OCI-M1 (cell line): ENCODE measurements around the gene SLC2A13.

Experiments used
- DNase-seq: peaks from one replicate; lab custom pipeline; 2025; lab: John Stamatoyannopoulos, UW

The SLC2A13 gene

DNA sequence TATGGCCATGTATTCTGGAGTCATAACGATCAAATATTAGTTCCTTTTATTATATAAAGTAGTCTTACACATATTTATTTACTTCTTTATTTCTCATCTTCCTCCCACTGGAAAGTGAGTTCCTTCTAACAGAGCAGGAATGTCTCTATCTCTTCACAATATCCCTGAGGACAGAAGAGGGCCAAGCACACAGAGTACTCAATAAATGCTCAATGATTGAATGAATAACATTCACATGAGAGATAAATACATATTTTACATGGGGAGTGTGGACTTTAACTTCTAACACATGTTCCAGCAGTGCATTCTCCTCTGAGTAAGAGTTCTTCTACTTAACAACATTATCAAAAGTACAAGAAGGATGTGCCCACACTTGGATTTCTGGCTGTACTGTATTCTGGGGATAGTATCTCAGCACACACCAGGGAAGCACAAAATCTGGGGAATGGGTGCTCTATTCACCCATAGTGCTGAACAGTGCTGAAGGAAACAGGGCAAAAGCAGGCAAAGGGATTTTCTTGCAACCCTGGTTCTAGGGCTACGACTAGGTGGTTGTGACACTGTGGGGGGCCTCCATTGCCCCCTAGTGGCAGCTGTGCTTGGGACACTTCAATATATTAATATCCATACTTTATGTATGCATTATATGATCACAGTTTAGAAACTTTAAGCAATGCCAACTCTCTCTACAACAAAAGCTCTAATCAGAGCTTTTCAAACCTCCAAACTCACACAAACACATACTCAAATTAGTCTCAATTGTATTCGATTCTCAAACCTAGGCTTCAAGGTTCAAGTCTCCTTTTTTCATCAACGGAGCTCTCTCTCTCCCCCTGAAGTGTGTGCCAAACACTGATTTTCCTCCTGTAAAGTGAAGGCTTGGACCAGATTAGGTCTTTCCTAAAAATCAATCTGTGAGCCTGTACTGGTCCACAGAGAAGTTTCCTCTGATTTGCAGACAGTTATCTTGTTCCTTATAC lies 115.5 kb downstream of the SLC2A13 start:
- peak; percentile 71 for DNase-seq

DNA sequence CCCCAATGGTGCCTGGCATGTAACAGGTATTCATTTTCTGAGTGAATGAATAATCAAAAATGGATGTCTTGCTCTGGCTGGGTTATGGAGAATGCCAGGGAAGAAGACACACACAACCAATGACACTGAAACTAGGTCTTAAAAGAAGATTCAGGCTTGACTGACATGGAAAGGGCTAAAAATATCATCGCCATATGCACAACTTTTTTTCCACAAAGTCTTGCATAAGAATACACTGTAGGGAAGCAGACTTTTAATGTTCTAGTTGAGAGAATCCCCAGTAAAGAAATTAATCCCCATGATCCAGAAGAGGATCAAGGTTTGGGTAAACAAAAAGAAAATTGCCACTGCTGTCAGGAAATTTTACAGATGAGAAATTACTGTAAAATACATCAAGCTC lies 116.4 kb downstream of the SLC2A13 start:
- DNase-seq, result no peak

DNA sequence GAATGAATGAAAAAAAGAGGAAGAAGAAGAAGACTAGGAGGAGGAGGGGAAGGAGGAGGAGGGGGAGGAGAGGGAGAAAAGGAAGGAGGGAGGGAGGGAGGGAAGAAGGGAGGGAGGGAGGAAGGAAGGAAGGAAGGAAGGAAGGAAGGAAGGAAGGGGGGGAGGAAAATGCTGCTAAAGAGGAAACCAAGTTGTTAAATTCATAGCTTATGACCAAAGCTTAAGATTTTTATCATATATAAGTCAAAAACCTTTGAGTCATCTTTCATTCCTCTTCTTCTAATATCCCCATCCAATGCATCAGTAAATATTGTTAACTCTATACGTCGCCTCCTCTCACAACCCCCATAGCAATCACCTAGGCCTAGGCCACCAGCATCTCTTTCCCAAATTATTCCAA lies 117.3 kb downstream of the SLC2A13 start:
- no peak for DNase-seq

DNA sequence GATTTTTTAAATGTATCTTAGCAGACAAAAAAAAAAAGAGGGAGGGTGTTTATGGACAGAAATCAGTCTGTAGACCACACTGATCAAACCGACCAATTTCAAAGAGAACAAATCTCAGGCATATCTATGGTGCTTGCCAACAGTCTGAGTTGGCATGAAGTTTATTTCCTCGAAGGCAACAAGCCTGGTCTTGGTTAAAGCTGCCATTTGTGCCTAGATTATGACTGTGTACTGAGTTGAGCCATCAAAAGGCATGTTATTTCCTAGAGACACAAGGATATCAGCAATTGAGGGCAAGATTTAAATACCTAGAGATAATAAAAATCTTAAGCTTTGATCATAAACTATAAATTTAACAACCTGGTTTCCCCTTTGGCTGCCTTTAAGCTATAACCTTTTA lies 119.2 kb downstream of the SLC2A13 start:
- no peak for DNase-seq

DNA sequence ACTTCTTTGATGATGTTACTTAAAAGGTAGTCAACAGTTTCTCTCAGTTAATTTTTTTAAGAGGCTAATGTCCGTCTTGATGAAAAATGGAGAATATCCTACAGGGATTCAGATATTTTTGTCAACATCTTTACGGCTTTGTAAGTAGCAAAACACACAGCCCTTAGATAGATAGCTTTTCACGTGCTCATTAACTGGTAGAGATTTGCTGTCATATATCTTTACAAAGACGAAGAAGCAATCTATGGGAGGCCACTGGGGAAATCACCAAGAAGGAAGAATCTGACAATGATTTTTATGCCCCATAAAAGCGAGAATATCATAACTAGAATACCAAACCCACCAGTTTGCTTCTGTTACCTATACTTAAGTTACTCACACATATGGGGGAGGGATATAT lies 121.2 kb downstream of the SLC2A13 start:
- DNase-seq, result no peak

DNA sequence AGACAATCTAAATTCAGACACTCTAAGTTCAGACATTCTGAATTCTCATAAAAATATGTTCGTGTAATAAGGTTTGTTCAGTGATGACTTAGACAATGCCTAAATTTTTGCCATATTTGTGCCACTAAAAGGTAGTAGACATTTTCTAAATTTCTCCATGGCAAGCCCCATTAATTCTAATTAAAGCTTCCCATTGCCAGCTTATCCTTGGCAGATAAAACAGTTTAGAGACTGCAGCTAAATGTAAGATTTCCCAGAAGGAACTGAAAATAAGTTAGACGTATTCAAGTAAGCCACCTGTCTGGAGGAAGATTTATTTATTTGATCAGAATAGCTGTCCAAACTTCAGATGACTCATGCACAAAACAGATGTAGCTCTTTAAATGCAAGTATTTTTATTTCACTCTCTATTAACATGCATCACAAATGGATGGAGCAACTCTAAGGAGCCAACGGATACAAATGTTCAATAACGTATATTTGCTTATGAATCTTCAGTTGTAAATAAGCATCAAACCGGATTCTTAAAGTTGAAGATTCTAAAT lies 130.4 kb downstream of the SLC2A13 start:
- no peak for DNase-seq

DNA sequence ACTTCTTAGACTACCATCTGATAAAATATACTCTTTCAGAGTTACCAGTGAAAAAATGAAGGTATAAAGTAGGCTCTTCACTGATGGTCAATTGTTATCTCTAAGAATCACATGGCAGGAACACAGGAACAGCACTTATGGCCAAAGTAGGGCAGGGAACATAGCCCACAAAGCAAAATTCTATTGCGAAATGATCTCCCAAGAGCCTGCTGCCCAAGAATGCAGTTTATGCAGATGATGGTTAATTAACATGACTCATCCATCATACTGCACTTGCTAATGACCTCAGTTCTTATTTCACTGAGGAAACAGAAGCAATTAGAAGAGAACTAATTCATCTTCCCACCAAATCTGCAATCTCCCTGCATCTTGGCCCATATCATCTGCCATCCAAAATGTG lies 133.8 kb downstream of the SLC2A13 start:
- peak; percentile 87 for DNase-seq

DNA sequence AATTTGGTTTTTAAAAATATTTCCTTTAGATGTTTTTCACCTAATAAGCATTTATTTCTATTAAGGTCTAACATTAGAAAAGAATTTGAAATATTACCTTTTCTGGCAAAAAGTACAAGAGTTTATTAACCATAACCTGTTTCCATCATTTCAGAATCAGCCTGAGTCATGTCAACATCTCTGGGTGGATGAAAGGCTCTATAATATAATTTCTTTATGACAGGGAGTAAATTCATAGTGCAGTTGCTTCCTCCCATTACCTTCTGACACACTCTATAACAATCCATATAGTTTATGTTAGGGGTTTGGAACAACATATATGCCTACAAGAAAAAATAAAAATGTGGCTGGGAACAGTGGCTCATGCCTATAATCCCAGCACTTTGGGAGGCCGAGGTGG lies 134.5 kb downstream of the SLC2A13 start:
- no peak for DNase-seq

DNA sequence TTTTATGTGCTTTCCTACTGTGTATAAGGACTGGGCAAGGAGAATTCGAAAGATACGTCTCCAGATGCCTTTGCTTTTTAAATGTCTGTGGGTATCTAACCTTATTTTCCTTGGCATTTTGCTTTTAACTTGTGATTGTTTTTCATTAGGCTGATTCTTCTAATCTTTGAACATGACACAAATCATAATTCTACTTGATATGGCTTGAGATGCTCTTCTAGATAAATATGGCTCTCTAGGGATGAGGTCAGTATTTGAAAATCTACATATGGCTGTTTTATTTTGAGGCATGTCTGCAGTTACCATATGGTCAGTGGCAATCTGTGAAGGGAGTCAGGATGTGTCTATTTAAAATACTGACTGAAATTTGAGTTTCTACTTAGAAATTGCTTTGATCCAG lies 139.2 kb downstream of the SLC2A13 start:
- DNase-seq, result no peak

DNA sequence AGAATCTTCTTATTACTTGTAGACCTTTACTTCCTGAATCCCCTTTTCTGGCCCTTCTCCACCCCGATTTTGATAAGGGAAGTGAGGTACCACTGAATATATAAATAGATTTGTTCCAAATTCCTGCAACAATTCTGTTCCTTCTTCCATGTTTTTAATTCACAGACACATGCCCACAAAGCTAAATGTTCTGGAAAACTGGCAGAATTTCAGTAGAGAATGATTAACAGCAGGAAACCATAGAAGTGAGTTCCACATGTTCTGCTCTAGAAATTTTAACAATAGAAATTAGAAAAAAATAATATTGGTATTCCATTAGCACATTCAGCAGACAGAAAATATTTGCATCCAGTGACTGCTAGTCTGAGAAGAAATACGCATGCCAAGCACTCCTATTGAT lies 139.6 kb downstream of the SLC2A13 start:
- DNase-seq, result no peak

DNA sequence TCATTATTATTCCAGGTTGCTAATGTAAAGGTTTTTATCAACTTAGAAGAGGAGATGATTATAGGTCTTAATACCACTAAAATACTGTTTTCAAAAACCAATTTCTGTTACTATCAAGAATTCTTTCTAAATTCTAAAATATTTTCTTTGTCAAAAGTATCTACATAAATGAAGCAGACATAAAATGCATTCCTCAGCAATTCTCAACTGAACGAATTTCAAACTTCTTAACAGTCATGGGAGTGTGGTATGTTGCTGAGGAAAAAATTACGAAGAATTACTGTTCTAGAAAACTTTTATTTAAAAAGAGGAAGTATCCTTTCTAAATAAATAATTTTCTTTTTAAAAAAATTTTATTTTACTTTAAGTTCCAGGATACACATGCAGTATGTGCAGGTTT lies 146.4 kb downstream of the SLC2A13 start:
- no peak for DNase-seq

DNA sequence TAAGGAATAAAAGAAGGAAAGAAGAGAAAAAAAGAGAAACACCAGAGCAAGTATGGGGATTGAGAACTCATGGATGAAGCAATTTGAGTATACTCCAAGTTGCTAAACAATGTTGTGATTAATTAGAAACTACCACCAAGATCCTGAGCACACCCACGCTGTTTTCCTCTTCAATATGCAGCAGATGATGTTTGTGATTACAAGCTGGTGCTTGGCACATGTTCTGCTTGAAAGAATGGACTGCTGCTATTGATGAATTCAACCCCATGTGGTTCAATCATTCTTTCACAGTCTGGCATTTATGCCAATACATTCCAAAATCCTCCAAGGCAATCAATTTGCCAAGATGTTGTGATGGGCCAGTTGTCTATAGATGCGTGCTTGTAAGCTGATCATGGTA lies 146.8 kb downstream of the SLC2A13 start:
- DNase-seq, result no peak

DNA sequence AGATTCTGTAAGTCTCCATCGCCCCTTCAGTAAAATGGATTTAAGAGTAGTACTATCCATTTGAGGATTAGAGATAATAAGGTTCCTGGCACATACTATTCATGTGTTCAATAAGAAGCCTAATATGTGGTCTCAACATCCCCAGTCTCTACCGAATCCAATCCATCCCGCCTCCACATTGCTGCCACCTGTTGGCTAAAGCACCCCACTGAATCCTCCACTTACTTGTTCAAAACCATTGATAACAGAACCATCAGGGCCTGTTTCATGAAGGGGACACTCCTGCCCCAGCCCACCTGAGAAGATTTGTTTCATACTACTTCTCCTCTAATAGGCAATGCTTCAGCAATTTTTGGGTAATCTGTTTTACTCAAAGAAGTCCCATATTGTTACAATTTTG lies 147.5 kb downstream of the SLC2A13 start:
- DNase-seq, result peak; percentile 18

DNA sequence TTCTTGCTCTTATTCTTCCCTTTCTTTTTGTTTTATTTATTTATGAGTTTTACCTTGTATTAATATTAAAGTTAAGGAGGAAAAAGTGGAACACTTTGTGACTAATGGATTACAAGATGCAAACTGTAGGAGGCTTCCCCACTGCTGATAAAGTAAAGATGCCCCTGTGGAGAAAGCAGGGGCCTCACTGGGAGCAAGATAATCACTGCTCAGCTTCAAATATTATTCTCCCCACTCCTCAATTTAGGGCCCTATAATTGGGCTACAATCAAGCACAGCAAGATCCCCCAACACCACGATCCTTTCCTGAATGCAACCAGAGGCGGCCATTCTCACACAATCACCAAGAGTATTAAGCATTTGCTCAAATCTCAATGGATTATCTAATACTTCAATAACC lies 149.2 kb downstream of the SLC2A13 start:
- no peak for DNase-seq

DNA sequence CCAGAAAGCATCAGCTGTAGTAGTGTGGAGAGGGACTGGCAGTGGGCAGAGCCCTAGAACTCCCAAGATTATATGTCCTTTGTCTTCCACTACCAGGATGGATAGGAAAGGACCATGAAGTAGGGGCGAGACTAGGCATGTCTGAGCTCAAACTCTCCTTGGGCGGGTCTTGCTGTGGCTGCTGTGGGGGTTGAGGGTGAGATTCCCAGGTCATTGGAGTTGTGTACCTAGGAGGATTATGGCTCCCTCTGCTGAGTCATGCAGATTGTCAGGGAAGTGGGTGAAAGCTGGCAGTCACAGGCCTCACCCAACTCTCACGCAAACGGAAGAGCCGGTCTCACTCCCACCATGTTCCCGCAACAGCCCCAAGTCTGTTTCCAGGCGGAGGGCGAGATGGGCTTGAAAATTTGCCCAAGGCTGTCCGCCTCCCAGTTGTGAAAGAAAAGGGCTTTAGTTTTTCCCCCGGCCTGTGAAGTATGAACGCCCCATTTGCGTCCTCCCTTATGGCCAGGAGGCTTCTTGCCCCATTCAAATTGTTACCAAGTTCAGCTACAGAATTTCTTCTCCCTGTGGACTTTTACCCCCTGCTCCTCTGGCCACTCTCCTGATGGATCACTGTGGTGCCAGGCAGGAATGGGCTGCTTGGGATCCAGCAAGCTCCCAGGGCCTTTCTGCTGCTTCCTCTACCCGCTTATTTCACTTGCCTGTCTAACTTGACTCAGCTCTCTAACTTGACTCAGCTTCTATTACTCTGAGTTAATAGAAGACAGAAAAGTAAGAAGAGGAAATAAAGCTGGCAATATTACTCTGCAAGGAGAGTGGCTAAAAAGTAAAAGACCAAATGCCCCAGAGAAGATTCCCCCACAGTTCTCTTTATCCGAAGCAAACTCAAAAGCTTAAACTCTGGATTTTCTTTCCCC lies 159.3 kb downstream of the SLC2A13 start:
- no peak for DNase-seq

DNA sequence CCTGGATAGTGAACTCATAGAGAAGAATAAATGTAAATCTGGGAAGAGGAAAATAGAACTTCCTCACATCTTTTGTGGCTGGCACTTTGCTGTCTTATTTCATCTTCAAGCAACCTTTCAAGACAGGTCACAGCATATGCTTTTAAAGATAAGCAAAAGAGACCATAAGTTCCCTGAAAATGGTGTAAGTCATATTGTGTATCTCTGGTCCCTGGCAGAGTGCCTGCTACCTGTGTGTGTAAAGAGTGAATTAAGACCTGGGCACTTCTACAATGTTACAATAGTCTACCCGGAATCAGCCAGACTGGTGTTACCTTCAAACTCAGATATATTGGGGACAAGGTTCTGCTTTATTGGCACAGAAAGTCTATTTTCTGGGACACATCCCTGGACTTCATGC lies 168.8 kb downstream of the SLC2A13 start:
- DNase-seq, result peak; percentile 53

DNA sequence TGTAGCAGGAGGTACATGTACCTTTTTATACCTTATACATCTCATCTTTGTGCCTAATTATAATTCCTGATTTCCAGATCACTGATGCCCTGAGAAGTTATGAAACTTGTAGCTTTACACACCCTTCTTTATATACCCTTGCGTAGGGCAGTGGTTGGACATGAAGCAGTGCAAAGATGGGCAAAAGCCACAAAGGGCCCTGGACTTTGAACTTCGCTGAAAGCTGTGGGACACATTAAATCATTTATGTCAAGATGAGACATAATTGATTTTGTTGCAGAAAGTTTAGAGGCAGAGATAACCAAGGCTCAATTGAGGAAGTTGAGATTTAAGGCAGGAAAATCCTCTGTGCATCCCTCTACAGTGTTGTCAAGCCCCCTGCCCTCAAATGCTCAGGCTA lies 170.0 kb downstream of the SLC2A13 start:
- DNase-seq, result peak; percentile 52

DNA sequence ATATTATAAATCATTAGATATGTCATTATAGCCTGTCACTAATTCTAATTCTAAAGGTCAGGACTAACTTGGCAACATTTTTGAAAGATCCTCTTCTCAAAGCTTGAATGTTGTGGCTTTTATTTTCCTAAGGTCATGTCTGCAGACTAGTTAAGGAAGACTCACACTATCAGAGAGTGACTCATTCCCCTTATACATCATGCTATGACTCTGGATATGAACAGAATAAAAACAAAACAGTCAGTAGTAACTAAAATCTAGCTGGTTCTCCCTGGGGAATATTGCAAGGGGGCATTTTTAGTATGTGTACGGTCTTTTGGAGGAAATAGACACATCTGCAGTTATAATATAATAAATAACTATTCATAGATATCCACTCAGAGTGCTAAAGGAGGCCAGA lies 170.6 kb downstream of the SLC2A13 start:
- no peak for DNase-seq

DNA sequence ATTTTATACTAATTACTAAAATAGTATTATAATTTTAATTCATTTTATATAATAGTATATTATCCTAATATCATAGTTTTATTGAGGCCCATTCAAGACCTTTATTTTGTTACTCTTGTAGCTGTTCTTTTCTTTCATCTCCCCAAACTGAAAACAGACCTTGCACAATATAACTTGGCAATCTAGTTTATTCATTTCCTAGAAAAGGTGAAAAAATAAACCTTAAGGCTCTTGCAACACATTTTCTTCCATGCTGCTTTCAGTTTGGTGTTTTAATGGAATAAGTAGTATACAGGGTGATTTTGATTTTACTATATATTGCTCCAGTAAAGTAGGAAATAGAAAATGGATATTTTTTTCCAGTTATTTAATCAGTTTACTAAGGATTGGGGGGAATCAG lies 174.0 kb downstream of the SLC2A13 start:
- DNase-seq, result peak; percentile 50

DNA sequence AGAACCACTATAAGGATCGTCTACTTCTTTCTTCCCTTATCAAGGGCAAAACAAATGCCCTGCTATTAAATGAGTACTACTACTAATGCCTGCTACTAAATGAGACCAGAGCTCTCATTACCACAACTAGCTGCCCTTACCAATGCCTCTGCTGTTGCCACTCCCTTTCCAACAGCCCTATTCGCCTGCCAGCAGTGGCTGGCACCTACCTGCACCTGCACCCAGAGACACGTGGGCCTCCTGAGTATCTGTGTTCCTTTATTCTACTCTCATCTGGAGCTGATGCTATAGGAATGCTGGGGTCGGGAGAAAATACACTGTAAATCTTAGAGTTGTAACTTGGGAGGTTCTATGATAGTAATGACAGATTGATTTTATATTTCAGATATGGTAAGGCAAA lies 174.7 kb downstream of the SLC2A13 start:
- DNase-seq, result no peak

DNA sequence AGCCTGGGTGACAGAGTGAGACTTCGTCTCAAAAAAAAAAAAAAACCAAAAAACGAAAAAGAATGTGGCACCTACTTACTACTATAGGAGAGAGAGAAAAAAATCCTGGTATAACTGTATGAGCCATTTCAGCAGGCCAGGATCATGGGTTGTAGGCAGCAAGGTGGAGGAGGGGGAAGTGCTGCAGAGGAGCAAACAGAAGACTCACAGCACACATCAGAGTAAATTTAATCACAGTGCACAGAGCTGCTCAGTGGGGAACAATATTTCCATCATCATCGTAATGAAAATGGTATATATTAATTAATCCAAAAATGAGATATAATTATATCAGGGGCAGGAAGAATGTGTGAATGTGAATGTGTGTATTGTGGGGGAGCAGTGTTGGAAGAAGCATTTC lies 175.8 kb downstream of the SLC2A13 start:
- peak; percentile 11 for DNase-seq

DNA sequence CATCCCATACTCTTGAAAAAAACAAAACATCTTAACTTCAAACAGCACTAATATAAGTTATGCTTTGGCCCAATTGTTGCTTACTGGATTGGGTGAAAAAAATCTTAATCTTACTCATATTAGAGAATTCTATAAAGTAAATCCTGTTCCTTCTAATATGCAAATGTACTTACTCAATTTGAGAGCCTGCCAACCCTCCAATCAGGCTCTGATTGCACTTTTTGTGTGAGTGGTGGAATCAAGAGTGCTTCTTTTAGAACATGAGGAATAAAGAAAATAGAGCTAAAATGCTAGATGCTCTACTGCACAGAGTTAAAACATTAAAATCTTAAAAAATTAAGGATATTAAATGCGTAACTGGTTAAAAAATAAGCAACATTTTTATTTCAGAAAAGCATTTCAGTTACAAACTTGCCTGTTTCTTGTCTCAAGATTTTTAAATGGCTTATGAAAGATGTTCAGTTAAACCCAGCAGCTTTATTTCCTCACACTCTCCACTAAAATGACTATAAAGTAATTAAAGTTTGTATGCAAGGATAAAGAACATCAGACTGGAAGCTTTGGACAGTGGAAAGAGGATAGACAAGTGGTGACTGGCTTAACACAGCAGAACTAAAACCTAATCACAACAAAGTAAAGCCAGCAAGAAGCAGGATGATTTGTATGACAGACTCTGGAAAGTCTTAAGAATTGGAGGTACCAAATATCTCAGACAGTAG lies 177.5 kb downstream of the SLC2A13 start:
- DNase-seq, result no peak
